ENCODE data around the gene CPSF4L.
"Not testable (repeated sequence)": the region's sequence is repeated elsewhere in the genome, so short reads cannot be mapped to it uniquely, and the experiment has no call there.

Gene CPSF4L, protein sequence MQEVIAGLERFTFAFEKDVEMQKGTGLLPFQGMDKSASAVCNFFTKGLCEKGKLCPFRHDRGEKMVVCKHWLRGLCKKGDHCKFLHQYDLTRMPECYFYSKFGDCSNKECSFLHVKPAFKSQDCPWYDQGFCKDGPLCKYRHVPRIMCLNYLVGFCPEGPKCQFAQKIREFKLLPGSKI

DNA sequence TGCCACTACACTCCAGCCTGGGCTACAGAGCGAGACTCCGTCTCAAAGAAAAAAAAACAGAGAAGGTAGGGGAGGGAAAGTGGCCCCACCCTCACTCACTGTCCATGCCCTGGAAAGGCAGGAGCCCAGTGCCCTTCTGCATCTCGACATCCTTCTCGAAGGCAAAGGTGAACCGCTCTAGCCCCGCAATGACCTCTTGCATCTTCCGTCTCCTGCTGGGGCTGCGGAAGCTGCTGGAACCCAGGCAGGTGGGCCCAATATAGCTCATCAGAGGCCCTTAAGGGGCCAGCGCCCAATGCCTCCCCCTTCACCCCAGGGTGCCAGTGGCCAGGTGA is at the start of gene CPSF4L:
CPSF4L (minus strand) TSS at position 264 of the 335 bp plus-strand sequence; CDS start at position 202, 62 bp downstream.
- H3K27me3 ChIP-seq (ENCODE audit: low read depth, low read length) = no peaks in the 10 kb centered on the region
- H2AFZ ChIP-seq (ENCODE audit: low read depth, low read length) = no peak within 1 kb of the TSS
- H3K9ac ChIP-seq (ENCODE audit: low read length) = no peak within 1 kb of the TSS
- H3K79me2 ChIP-seq (ENCODE audit: low read length) = no peaks in the 10 kb centered on the region
- no peak within 1 kb of the TSS for H3K27ac ChIP-seq (ENCODE audit: low read length)
- H3K4me3 ChIP-seq (ENCODE audit: low read length) = no peak within 1 kb of the TSS
- H3K9me3 ChIP-seq (ENCODE audit: insufficient read depth, low read length) = no peaks in the 10 kb centered on the region
- no peaks in the 10 kb centered on the region for H3K4me1 ChIP-seq (ENCODE audit: low read length)
- H4K20me1 ChIP-seq (ENCODE audit: insufficient read depth, low read length) = no peaks in the 10 kb centered on the region
- H3K36me3 ChIP-seq (replicated peaks; ENCODE audit: low read depth, low read length) = no peaks in the 10 kb centered on the region
- TF ChIP-seq EZH2phosphoT487 (IDR thresholded peaks at IDR 0.05; ENCODE audit: low read depth) = no peak
- TF ChIP-seq, protein P1, sequence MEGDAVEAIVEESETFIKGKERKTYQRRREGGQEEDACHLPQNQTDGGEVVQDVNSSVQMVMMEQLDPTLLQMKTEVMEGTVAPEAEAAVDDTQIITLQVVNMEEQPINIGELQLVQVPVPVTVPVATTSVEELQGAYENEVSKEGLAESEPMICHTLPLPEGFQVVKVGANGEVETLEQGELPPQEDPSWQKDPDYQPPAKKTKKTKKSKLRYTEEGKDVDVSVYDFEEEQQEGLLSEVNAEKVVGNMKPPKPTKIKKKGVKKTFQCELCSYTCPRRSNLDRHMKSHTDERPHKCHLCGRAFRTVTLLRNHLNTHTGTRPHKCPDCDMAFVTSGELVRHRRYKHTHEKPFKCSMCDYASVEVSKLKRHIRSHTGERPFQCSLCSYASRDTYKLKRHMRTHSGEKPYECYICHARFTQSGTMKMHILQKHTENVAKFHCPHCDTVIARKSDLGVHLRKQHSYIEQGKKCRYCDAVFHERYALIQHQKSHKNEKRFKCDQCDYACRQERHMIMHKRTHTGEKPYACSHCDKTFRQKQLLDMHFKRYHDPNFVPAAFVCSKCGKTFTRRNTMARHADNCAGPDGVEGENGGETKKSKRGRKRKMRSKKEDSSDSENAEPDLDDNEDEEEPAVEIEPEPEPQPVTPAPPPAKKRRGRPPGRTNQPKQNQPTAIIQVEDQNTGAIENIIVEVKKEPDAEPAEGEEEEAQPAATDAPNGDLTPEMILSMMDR (IDR thresholded peaks at IDR 0.05; ENCODE audit: low read depth, low read length) = no peak
- H3K4me2 ChIP-seq (ENCODE audit: low read length) = no peak within 1 kb of the TSS

DNA sequence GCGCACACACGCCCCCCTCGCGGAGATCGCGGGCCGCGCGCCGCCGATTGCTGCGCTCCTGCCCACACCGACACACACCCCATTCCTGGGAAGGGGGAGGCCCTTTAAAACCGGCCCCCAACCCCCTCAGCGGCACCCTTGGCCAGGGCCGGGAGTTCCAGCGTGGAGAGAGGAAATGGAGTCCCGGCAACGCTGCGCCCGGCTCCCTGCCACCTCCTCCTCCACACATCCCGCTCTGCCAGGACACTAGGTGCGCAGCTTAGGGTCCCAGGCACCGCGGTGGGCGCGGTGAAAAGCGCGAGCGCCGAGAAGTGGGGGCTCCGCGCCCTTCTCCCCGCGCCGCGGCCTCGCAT is 49.7 kb upstream of the CPSF4L start:
- H3K36me3 ChIP-seq (replicated peaks; ENCODE audit: low read depth, low read length) = no peaks in the 10 kb centered on the region
- H3K4me1 ChIP-seq (ENCODE audit: low read length) = peaks cover 11% of the 10 kb centered on the region; the same call in 1 of the 2 replicates
- H4K20me1 ChIP-seq (ENCODE audit: insufficient read depth, low read length) = no peaks in the 10 kb centered on the region
- H2AFZ ChIP-seq (ENCODE audit: low read depth, low read length) = peak overlapping the region; percentile 84; the same call in 1 of the 2 replicates
- no peak overlapping the region for H3K27ac ChIP-seq (ENCODE audit: low read length)
- H3K27me3 ChIP-seq (ENCODE audit: low read depth, low read length) = peaks cover 47% of the 10 kb centered on the region
- peak overlapping the region; percentile 95 for H3K4me2 ChIP-seq (ENCODE audit: low read length)
- peak overlapping the region; percentile 60 for H3K9ac ChIP-seq (ENCODE audit: low read length)
- TF ChIP-seq EZH2phosphoT487 (IDR thresholded peaks at IDR 0.05; ENCODE audit: low read depth) = no peak
- TF ChIP-seq, protein P1 (IDR thresholded peaks at IDR 0.05; ENCODE audit: low read depth, low read length) = no peak
- H3K9me3 ChIP-seq (ENCODE audit: insufficient read depth, low read length) = no peaks in the 10 kb centered on the region
- peak overlapping the region; percentile 86 for H3K4me3 ChIP-seq (ENCODE audit: low read length)
- H3K79me2 ChIP-seq (ENCODE audit: low read length) = no peaks in the 10 kb centered on the region

DNA sequence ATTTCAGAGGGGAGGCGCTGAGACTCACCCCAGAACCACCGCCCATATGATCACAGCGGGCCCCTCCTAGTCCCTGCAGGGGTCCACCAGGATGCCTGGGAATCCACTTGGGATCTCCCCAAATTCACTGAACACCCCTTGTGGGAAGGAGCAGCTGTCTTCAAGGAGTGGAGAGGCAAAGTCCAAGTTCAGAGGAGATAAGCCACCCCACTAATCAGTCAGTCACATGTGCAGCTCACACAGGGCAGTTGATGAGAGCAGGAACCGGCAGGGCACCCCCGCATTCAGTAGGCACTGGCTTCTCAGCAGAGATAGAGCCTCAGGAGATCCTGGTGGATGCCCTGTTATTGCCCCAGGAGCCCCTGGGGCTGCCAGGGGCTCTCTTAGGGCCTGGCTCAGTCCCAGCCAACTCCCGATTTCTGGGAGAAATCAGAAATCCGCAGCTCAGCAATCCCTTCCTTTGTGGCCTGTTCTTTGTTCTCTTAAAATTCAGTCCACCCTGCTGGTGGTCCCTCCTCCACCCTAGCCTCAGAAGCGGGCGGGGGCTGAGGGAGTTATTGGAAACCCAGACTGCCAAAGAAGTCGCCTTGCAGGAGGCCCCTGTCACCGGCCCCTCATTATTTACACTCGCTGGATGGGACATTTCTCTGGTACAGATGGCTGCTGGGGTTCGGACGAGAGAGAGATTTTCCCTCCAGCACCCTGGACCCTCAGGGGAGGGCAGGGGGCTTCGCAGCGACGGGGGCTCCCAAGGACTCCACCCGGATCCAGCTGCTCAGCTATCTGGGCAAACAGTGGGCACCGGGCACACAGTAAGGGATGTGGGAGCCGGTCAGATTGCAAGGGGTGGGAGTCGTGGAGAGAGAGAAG is 48.3 kb upstream of the CPSF4L start:
- Histone ChIP-seq H2AFZ (ENCODE audit: low read depth, low read length) (peak overlapping the region; percentile 84; the same call in 1 of the 2 replicates), H3K4me2 (ENCODE audit: low read length) (peak overlapping the region; percentile 95), H3K27ac (ENCODE audit: low read length) (no peak overlapping the region), H3K36me3 (replicated peaks; ENCODE audit: low read depth, low read length) (no peaks in the 10 kb centered on the region), H3K4me1 (ENCODE audit: low read length) (peaks cover 11% of the 10 kb centered on the region; the same call in 1 of the 2 replicates), H3K9me3 (ENCODE audit: insufficient read depth, low read length) (no peaks in the 10 kb centered on the region), H4K20me1 (ENCODE audit: insufficient read depth, low read length) (no peaks in the 10 kb centered on the region), H3K4me3 (ENCODE audit: low read length) (peak overlapping the region; percentile 86), H3K79me2 (ENCODE audit: low read length) (no peaks in the 10 kb centered on the region), H3K9ac (ENCODE audit: low read length) (peak overlapping the region; percentile 60), H3K27me3 (ENCODE audit: low read depth, low read length) (peaks cover 47% of the 10 kb centered on the region)
- TF ChIP-seq, protein P1 (IDR thresholded peaks at IDR 0.05; ENCODE audit: low read depth, low read length) = no peak
- no peak for TF ChIP-seq EZH2phosphoT487 (IDR thresholded peaks at IDR 0.05; ENCODE audit: low read depth)

DNA sequence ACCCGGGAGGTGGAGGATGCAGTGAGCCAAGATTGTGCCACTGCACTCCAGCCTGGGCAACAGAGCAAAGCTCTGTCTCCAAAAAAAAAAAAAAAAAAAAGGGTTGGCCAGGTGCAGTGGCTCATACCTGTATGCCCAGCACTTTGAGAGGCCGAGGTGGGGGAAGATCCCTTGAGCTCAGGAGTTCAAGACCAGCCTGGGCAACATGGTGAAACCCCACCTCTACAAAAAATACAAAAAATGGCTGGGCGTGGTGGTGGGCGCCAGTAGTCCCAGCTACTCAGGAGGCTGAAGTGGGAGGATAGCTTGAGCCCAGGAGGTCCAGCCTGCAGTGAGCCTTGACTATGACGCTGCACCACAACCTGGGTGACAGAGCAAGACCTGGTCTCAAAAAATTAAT is 47.3 kb upstream of the CPSF4L start:
- not testable (repeated sequence) for H3K4me3 ChIP-seq (ENCODE audit: low read length); H3K9ac ChIP-seq (ENCODE audit: low read length)

More for the DNA sequence above, 47.3 kb upstream of the CPSF4L start:
- not testable (repeated sequence) for H3K27ac ChIP-seq (ENCODE audit: low read length); H4K20me1 ChIP-seq (ENCODE audit: insufficient read depth, low read length); H3K36me3 ChIP-seq (replicated peaks; ENCODE audit: low read depth, low read length); H3K79me2 ChIP-seq (ENCODE audit: low read length); H3K4me2 ChIP-seq (ENCODE audit: low read length); H2AFZ ChIP-seq (ENCODE audit: low read depth, low read length); H3K9me3 ChIP-seq (ENCODE audit: insufficient read depth, low read length)
- Histone ChIP-seq H3K4me1 (ENCODE audit: low read length) (peaks cover 11% of the 10 kb centered on the region; the same call in 1 of the 2 replicates), H3K27me3 (ENCODE audit: low read depth, low read length) (peaks cover 39% of the 10 kb centered on the region)

All from OCI-LY3 (cell line).